IMR-90 (cell line): Measurements from ENCODE around the gene RPP30. TPM values are rescaled to one million over a fixed set of nuclear protein-coding genes. Genes with fewer than 3 reads are reported as not detected.
A peak's percentile ranks its signal among the peaks of the same experiment; 100 is the strongest.

Experiments
- ATAC-seq: fragments of 200-7000 bp; cut with Tn5 transposase; 2 replicates; pipeline ENCODE4 v1.9.1; 2020; ENCODE audit warnings: low read depth, mild to moderate bottlenecking, moderate library complexity
- BruUV-seq: library from RNA; stranded (reverse); fragments of 400-500 nt; replicated peaks from 2 replicates; lab custom pipeline; 2021; lab: Mats Ljungman, UMichigan
- CTCF ChIA-PET: fragments of 300-600 bp; formaldehyde crosslinking; extraction: SDS; loops from one replicate; lab custom pipeline; 2021; ENCODE audit warnings: antibody characterized with exemption; lab: Yijun Ruan, JAX
- POLR2A ChIA-PET: fragments of 300-600 bp; sonication (Branson Sonifier 250); formaldehyde crosslinking; loops from one replicate; lab custom pipeline; 2022; ENCODE audit warnings: antibody characterized with exemption; ENCODE audit not compliant: unreplicated experiment; lab: Charles Lee
- DNase-seq: peaks from one replicate; pipeline ENCODE4 v3.0.0; 2013
- H2AFZ ChIP-seq: replicated peaks from 2 replicates; pipeline ENCODE3; 2013; ENCODE audit warnings: low read length, mild to moderate bottlenecking; ENCODE audit not compliant: poor library complexity
- H2AK5ac ChIP-seq: 2 replicates; pipeline ENCODE4 v1.6.1; 2013; ENCODE audit warnings: low read depth, low read length, inconsistent platforms
- H2AK9ac ChIP-seq: replicated peaks from 2 replicates; pipeline ENCODE3; 2013; ENCODE audit warnings: mild to moderate bottlenecking, low read depth, low read length, moderate library complexity; ENCODE audit not compliant: poor library complexity
- H2BK120ac ChIP-seq: 2 replicates; pipeline ENCODE4 v1.6.1; 2013; ENCODE audit warnings: low read depth, low read length, inconsistent platforms
- H2BK15ac ChIP-seq: 3 replicates; pipeline ENCODE4 v1.6.1; 2013; ENCODE audit warnings: low read depth, low read length, inconsistent platforms
- H2BK20ac ChIP-seq: 2 replicates; pipeline ENCODE4 v1.6.1; 2013; ENCODE audit warnings: low read depth, mild to moderate bottlenecking, inconsistent platforms, low read length, moderate library complexity
- H2BK5ac ChIP-seq: 2 replicates; pipeline ENCODE4 v1.6.1; 2013; ENCODE audit warnings: mild to moderate bottlenecking, low read depth, low read length, inconsistent platforms; ENCODE audit not compliant: poor library complexity, severe bottlenecking
- H3K14ac ChIP-seq: replicated peaks from 2 replicates; pipeline ENCODE4 v1.6.1; 2013; ENCODE audit warnings: low read depth, low read length, inconsistent platforms
- H3K18ac ChIP-seq: 2 replicates; pipeline ENCODE4 v1.6.1; 2013; ENCODE audit warnings: low read depth, low read length, control low read depth
- H3K23ac ChIP-seq: 2 replicates; pipeline ENCODE4 v1.6.1; 2013; ENCODE audit warnings: low read depth, low read length, inconsistent platforms
- H3K27ac ChIP-seq: 2 replicates; pipeline ENCODE4 v1.5.1; 2013; ENCODE audit warnings: mild to moderate bottlenecking, control low read depth, low read length; ENCODE audit not compliant: insufficient read depth
- H3K27me3 ChIP-seq: 2 replicates; pipeline ENCODE4 v1.6.1; 2013; ENCODE audit warnings: low read length; ENCODE audit not compliant: control insufficient read depth, insufficient read depth
- H3K36me3 ChIP-seq: 2 replicates; pipeline ENCODE4 v1.6.1; 2013; ENCODE audit warnings: low read length, mixed read lengths; ENCODE audit not compliant: control insufficient read depth, insufficient read depth
- H3K4ac ChIP-seq: 2 replicates; pipeline ENCODE4 v1.6.1; 2013; ENCODE audit warnings: low read depth, low read length, inconsistent platforms
- H3K4me1 ChIP-seq: 2 replicates; pipeline ENCODE4 v1.6.1; 2013; ENCODE audit warnings: low read length, mixed read lengths; ENCODE audit not compliant: control insufficient read depth, insufficient read depth
- H3K4me2 ChIP-seq: 2 replicates; pipeline ENCODE4 v1.6.1; 2013; ENCODE audit warnings: low read depth, mild to moderate bottlenecking, control low read depth, low read length, moderate library complexity
- H3K4me3 ChIP-seq: 2 replicates; pipeline ENCODE4 v1.5.1; 2013; ENCODE audit warnings: low read depth, mild to moderate bottlenecking, control low read depth, low read length, moderate library complexity; ENCODE audit not compliant: insufficient read depth
- H3K56ac ChIP-seq: 2 replicates; pipeline ENCODE4 v1.6.1; 2013; ENCODE audit warnings: low read length, inconsistent platforms; ENCODE audit not compliant: insufficient read depth; ENCODE audit errors: extremely low read depth
- H3K79me1 ChIP-seq, 2 experiments: 2 replicates each; pipeline ENCODE4 v1.6.1; 2013; ENCODE audit warnings: low read length in 2 of 2, inconsistent platforms in 1 of 2, low read depth in 1 of 2
- H3K9ac ChIP-seq: 2 replicates; pipeline ENCODE4 v1.6.1; 2013; ENCODE audit warnings: low read depth, low read length, control low read depth
- H3K9me1 ChIP-seq: 2 replicates; pipeline ENCODE4 v1.6.1; 2013; ENCODE audit warnings: low read length, inconsistent platforms; ENCODE audit not compliant: insufficient read depth
- H3K9me3 ChIP-seq: 2 replicates; pipeline ENCODE4 v1.6.1; 2013; ENCODE audit warnings: low read length; ENCODE audit not compliant: control insufficient read depth, insufficient read depth
- H4K20me1 ChIP-seq: 2 replicates; pipeline ENCODE4 v1.6.1; 2013; ENCODE audit warnings: low read length, inconsistent platforms; ENCODE audit not compliant: insufficient read depth
- H4K5ac ChIP-seq: 2 replicates; pipeline ENCODE4 v1.6.1; 2013; ENCODE audit warnings: mild to moderate bottlenecking, low read depth, low read length, control low read depth
- H4K8ac ChIP-seq, 2 experiments: 2 replicates each; pipeline ENCODE4 v1.6.1; 2013; ENCODE audit warnings: low read depth in 2 of 2, low read length in 2 of 2, control low read depth in 1 of 2, inconsistent platforms in 1 of 2
- H4K91ac ChIP-seq: 2 replicates; pipeline ENCODE4 v1.6.1; 2013; ENCODE audit warnings: low read depth, low read length, inconsistent platforms; ENCODE audit not compliant: insufficient read depth
- MXI1 ChIP-seq: IDR thresholded peaks from 2 replicates; pipeline ENCODE4 v1.6.1; 2012; ENCODE audit warnings: low read depth, mild to moderate bottlenecking, low read length, moderate library complexity, borderline replicate concordance
- RCOR1 ChIP-seq: IDR thresholded peaks from 2 replicates; pipeline ENCODE4 v1.6.1; 2012; ENCODE audit warnings: mild to moderate bottlenecking, low read length, improper control_type of control experiment; ENCODE audit not compliant: insufficient replicate concordance
- SMC3 ChIP-seq: fragments of 150-350 bp; IDR thresholded peaks from 2 replicates; pipeline ENCODE4 v1.6.1; 2016; ENCODE audit warnings: low read depth, mild to moderate bottlenecking, antibody characterized with exemption, low read length, moderate library complexity
- WGBS, 2 experiments: methylation state at CpG; one replicate each; pipeline versions ENCODE4 v1.1.5 to v1.1.7; 2013; ENCODE audit warnings: missing lambda C conversion rate in 2 of 2; ENCODE audit not compliant: insufficient read length in 1 of 2; ENCODE audit errors: extremely low coverage in 2 of 2; 5-methylcytosine and 5-hydroxymethylcytosine counted together
- dilution Hi-C: fragments of 300-500 bp; cut with HindIII; formaldehyde crosslinking; loops from one replicate; pipeline ENCODE4 v1.14.3; 2018; ENCODE audit warnings: low sequenced_read_pairs; ENCODE audit not compliant: unreplicated experiment
- in situ Hi-C: fragments of 300-500 bp; cut with MboI; formaldehyde crosslinking; loops from 3 replicates; pipeline ENCODE4 v1.14.3; 2019; ENCODE audit warnings: low sequenced_read_pairs, inconsistent platforms, mixed read lengths
- intact Hi-C: fragments of 100-400 bp; cut with micrococcal nuclease; formaldehyde crosslinking; loops from 2 replicates; pipeline ENCODE4 v1.10.0; 2022
- polyA plus RNA-seq, 3 experiments: library from polyadenylated mRNA; depleted of rRNA; stranded (reverse); fragments of >200 nt; gene quantifications; 2 replicates each; pipeline ENCODE4 v1.2.3, GENCODE V29; 2012; ENCODE audit warnings: low replicate concordance in 1 of 3
- total RNA-seq: library from RNA; depleted of rRNA; stranded (reverse); fragments of >200 nt; gene quantifications from 2 replicates; pipeline ENCODE4 v1.2.3, GENCODE V29; 2012
- TF ChIP-seq, protein P1 (sequence below): conservative IDR thresholded peaks from 2 replicates; pipeline ENCODE4 v1.5.1; 2012; ENCODE audit warnings: mild to moderate bottlenecking, low read depth, low read length, improper control_type of control experiment

The RPP30 gene
- total and polyA plus RNA-seq, 2 of the 4 experiments (the other 2 are of a cell fraction) = 27.6 to 45.2 TPM

DNA sequence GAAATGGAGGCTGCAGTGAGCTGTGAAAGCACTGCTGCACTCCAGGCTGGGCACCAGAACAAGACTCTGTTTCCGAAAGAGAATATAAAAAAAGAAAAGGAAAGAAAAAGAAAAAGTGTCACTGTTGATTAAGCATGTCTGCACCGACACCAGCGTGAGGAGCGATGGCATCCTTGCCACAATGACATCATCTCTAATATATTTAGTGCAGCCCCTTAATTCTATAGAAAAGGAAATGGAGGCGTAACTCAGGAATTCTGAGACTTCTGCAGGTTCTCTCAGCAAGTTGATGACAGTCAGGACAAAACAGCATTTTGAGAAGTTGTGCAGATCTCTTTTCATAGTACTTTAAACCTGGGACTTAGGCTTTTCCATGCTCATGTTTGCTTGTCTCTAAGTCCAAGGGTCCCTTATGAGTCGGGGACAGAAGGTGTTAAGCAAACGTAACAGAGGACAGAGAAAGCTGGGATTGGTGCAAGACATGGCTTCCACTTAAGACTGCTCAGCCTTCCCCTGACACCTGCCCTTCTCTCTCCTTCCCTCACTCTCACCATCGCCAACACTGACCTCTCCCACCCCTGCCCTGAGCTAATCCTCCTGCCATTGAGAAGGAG is 66.0 kb downstream of the RPP30 start:
- H3K23ac ChIP-seq = 0 out of 2 replicates have a peak overlapping the region, but pooled peaks have one; percentile 46
- in situ Hi-C loops (no loop called here), dilution Hi-C loops (no loop called here), intact Hi-C loops (no loop called here)
- peak overlapping the region; percentile 60 for H2AK9ac ChIP-seq
- peak overlapping the region; percentile 15 for H2BK5ac ChIP-seq
- H4K91ac ChIP-seq = peak overlapping the region; percentile 79
- H3K9ac ChIP-seq = no peak overlapping the region
- H3K9me3 ChIP-seq = no peaks in the 10 kb centered on the region
- peak overlapping the region; percentile 21 to 54; a peak in 3 of 4 replicates for H4K8ac ChIP-seq
- peak overlapping the region; percentile 33; the same call in 1 of the 2 replicates for H3K27ac ChIP-seq
- TF ChIP-seq, protein P1, sequence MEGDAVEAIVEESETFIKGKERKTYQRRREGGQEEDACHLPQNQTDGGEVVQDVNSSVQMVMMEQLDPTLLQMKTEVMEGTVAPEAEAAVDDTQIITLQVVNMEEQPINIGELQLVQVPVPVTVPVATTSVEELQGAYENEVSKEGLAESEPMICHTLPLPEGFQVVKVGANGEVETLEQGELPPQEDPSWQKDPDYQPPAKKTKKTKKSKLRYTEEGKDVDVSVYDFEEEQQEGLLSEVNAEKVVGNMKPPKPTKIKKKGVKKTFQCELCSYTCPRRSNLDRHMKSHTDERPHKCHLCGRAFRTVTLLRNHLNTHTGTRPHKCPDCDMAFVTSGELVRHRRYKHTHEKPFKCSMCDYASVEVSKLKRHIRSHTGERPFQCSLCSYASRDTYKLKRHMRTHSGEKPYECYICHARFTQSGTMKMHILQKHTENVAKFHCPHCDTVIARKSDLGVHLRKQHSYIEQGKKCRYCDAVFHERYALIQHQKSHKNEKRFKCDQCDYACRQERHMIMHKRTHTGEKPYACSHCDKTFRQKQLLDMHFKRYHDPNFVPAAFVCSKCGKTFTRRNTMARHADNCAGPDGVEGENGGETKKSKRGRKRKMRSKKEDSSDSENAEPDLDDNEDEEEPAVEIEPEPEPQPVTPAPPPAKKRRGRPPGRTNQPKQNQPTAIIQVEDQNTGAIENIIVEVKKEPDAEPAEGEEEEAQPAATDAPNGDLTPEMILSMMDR = no peak
- TF ChIP-seq SMC3 = no peak
- no peak for TF ChIP-seq RCOR1
- no peak for TF ChIP-seq MXI1
- H2BK20ac ChIP-seq = peak overlapping the region; percentile 94
- no peaks in the 10 kb centered on the region for H3K36me3 ChIP-seq
- peaks cover 9% of the 10 kb centered on the region for H3K9me1 ChIP-seq
- peaks cover 8% of the 10 kb centered on the region for H3K4me1 ChIP-seq
- ChIA-PET CTCF (no interaction called here), POLR2A (no interaction called here)
- H3K27me3 ChIP-seq = no peaks in the 10 kb centered on the region
- peak overlapping the region; percentile 68 for H3K4ac ChIP-seq
- H3K14ac ChIP-seq = peak overlapping the region; percentile 74
- DNase-seq = no peak
- H3K4me3 ChIP-seq = no peak overlapping the region
- H3K4me2 ChIP-seq = no peak overlapping the region
- no peak for ATAC-seq
- H2AK5ac ChIP-seq = peak overlapping the region; percentile 71
- WGBS, 2 experiments = 89% methylated on average over 3 of the region's 8 CpGs; no CpG with 5 or more reads in 1 of the 2 experiments
- H3K56ac ChIP-seq = no peak overlapping the region
- H4K5ac ChIP-seq = peak overlapping the region; percentile 16; the same call in 1 of the 2 replicates
- H2BK15ac ChIP-seq = peak overlapping the region; percentile 75; the same call in 2 of the 3 replicates
- BruUV-seq = no TSS peak
- H3K18ac ChIP-seq = peak overlapping the region; percentile 28; the same call in 1 of the 2 replicates
- peak overlapping the region; percentile 63 for H2AFZ ChIP-seq
- no peaks in the 10 kb centered on the region for H4K20me1 ChIP-seq
- H2BK120ac ChIP-seq = peak overlapping the region; percentile 89
- H3K79me1 ChIP-seq = no peaks in the 10 kb centered on the region
